Measurements from ENCODE around the gene MRPS27.

The MRPS27 gene

DNA sequence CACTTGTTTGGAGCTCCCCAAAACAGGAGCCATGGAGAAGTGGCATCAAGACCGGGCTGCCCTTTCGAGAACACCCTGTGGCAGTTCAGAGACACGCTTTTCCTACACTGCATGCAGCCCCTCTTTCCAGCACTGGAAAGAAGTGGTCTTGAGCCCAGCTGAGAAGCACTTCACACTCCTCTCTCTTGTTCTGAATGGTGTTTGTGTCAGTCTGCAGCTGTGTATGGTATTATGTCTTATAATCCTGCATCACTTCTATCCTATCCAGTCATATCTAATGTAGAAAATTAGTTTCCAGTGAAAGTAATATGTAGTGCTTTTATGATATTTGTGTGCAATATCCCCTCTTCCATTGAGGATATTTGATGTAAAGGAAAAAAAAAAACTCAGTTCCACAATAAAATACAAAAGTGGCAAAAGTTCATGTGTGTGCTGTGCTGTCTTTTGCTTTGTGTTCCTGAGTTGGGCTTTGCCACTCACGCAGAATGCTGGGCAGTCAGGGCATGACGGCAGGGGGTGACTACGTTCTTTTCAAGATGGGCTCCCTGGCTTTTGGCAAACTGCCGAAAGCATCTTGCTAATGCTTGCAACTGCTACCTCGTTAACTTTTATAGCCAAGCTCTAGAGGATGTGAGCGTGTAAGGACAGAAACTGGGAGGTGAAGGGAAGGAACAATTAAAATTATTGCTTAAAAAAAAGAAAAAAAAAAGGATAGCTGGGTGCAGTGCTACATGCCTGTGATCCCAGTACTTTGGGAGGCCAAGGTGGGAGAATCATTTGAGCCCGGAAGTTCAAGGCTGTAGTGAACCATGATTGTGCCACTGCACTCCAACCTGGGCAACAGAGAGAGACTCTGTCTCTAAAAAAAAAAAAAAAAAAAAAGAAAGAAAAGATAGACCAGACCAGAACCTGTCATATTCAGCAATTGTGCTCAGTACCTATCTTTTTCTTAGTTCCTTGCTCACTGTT is 110.6 kb downstream of the MRPS27 start:
- TF ChIP-seq, protein P1, sequence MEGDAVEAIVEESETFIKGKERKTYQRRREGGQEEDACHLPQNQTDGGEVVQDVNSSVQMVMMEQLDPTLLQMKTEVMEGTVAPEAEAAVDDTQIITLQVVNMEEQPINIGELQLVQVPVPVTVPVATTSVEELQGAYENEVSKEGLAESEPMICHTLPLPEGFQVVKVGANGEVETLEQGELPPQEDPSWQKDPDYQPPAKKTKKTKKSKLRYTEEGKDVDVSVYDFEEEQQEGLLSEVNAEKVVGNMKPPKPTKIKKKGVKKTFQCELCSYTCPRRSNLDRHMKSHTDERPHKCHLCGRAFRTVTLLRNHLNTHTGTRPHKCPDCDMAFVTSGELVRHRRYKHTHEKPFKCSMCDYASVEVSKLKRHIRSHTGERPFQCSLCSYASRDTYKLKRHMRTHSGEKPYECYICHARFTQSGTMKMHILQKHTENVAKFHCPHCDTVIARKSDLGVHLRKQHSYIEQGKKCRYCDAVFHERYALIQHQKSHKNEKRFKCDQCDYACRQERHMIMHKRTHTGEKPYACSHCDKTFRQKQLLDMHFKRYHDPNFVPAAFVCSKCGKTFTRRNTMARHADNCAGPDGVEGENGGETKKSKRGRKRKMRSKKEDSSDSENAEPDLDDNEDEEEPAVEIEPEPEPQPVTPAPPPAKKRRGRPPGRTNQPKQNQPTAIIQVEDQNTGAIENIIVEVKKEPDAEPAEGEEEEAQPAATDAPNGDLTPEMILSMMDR (IDR thresholded peaks at IDR 0.05) = no peak
- Histone ChIP-seq H3K27ac (no peak overlapping the region), H3K4me3 (no peak overlapping the region)
- no peak for DNase-seq (ENCODE audit: low spot score)

DNA sequence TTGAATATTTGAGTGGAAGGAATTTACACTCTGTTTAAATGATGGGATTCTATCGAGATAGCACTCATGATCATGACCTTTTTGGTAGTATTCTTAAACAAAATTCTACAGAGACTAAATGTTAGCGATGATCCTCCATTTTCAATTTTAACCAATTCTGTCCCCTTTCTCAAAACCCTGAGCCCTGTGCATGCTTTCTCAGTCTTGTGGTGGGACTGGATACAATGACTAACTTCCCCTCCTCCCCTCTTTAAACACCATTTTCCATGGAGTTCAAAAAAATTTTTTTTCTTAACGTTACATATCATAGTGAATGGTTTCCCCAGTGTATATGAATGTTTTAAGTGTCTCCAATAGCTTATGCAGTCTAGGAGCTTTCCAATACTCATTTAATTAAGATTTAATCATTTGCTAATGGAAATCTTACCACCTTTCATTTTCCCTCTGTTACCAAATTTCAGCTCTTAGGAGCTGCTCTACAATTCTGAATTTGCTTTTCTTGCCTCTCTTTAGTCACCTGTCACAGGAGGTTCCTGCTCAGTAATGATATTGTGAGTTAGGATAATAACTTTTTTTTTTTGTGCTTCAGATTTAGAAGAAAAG is 111.6 kb downstream of the MRPS27 start:
- no peak overlapping the region for H3K27ac ChIP-seq
- TF ChIP-seq, protein P1 (IDR thresholded peaks at IDR 0.05) = no peak
- DNase-seq (ENCODE audit: low spot score) = no peak
- H3K4me3 ChIP-seq = no peak overlapping the region

DNA sequence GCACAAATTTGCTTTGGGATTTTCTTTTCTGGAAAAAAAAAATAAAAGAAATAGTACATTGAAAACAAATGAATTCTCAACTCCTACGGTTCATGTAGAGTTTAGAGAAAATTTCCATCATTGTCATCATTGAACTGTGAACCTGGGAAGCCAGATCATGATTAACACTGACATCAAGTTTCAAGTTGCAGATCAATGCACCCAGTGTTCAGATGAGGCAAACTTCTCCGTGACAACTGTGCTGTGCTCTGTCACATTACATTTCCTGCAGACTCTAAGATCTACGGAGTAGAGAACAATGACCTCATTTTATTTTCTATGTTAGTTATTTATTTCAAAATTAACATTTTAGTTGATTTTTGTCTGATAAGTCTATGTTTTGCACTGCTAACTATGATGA is 113.0 kb downstream of the MRPS27 start:
- TF ChIP-seq, protein P1 (IDR thresholded peaks at IDR 0.05) = no peak
- no peak overlapping the region for H3K4me3 ChIP-seq
- no peak overlapping the region for H3K27ac ChIP-seq
- no peak for DNase-seq (ENCODE audit: low spot score)

DNA sequence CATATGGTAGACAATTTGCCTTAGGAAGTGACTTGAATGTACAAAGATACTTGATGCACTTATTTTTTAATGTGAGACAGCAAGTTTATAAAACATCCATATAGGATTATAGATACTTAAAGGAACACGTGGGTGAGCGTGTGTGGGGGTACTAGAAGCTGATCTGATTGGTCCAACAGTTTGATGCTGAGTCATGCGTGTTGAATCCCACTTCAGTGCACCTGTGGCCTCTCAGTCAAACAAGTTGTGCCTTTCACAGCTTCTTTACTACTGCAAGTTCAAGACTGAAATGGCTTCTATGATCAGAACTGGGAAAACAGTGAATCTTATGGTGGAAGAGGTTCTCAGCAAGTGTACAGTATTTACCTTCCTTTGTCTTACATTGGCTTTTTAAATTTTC is 113.9 kb downstream of the MRPS27 start:
- H3K27ac ChIP-seq = no peak overlapping the region
- TF ChIP-seq, protein P1 (IDR thresholded peaks at IDR 0.05) = no peak
- no peak for DNase-seq (ENCODE audit: low spot score)
- H3K4me3 ChIP-seq = no peak overlapping the region

DNA sequence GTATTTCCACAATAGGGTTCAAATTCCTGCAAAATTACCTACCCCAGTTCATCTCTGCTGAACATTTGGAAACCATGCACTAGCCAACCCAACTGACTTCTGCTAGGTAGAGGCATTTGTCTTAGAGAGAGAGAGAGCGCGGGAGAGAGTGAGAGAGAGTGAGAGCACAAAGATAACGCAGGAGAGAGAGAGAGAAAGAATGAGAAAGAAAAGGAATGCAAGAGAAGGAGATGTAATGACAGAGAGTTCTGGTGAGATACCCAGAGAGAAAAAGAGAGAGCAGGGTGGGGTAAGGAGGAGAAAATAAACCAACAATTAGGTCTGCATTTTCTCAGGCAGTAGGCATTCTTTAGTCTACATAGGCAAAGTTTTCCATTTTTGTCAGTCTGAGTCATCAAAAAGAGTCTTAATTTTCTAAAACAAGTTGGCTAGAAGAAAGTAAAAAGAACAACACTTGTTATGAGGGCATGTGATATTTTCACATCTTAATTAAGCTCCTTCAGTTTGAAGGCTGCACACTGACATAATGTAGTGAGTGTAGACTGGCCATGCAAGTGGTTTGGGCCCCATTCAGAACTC is 114.5 kb downstream of the MRPS27 start:
- DNase-seq (ENCODE audit: low spot score) = no peak
- Histone ChIP-seq H3K27ac (no peak overlapping the region), H3K4me3 (no peak overlapping the region)
- TF ChIP-seq, protein P1 (IDR thresholded peaks at IDR 0.05) = no peak

DNA sequence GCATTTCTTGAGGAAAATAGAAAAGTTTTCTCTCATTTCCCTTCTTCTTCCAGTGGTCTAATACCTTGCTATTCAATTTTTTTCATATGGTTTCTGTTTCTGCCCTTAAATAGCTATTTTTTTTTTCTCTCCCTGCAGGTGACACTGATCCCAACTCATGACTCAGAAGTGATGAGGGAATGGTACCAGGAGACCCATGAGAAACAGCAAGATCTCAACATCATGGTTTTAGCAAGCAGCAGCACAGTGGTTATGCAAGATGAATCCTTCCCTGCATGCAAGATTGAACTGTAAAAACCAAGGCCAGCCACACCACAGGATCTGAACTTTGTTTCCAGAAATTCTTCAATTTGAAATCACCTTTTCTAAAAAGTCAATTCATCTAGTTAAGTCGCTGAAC is 115.1 kb downstream of the MRPS27 start:
- no peak overlapping the region for H3K27ac ChIP-seq

More for the DNA sequence above, 115.1 kb downstream of the MRPS27 start:
- no peak overlapping the region for H3K4me3 ChIP-seq
- no peak for DNase-seq (ENCODE audit: low spot score)
- TF ChIP-seq, protein P1 (IDR thresholded peaks at IDR 0.05) = no peak

All from coronary artery (tissue), 2 donors.